Measurements from ENCODE around the gene ICE2.

- TF ChIP-seq REST (IDR thresholded peaks at IDR 0.05): no peak
- TF ChIP-seq HNF4A (conservative IDR thresholded peaks at IDR 0.05): no peak
- TF ChIP-seq YY1 (IDR thresholded peaks at IDR 0.05): no peak
- TF ChIP-seq MAX (IDR thresholded peaks at IDR 0.05): no peak
- TF ChIP-seq CTCF (IDR thresholded peaks at IDR 0.05; ENCODE audit: low read depth, low read length, missing input control): no peak
- TF ChIP-seq HNF4G (IDR thresholded peaks at IDR 0.05): no peak
- TF ChIP-seq SP1 (IDR thresholded peaks at IDR 0.05): no peak
- no peak for TF ChIP-seq RAD21 (IDR thresholded peaks at IDR 0.05)
- no peak for TF ChIP-seq ZBTB33 (IDR thresholded peaks at IDR 0.05)
- no peak for TF ChIP-seq TAF1 (conservative IDR thresholded peaks at IDR 0.05)
These were observed 88.7 kb downstream of the ICE2 start for GRCh38 chr15:60390231-60390630.

Data from liver (tissue), 3 donors.